ENCODE measurements around the gene GTPBP10.
"Not testable (repeated sequence)": the region's sequence is repeated elsewhere in the genome, so short reads cannot be mapped to it uniquely, and the experiment has no call there.

The GTPBP10 gene

GRCh38 chr7:90320014-90320413 is 26.5 kb upstream of the GTPBP10 start:
- no peak overlapping the region for H3K4me3 ChIP-seq
- TF ChIP-seq POLR2AphosphoS5 (IDR thresholded peaks at IDR 0.05; ENCODE audit: borderline replicate concordance, low read depth, low read length) (no peak), EZH2 (IDR thresholded peaks at IDR 0.05) (no peak), FOXP2 (optimal IDR thresholded peaks at IDR 0.05; ENCODE audit: control extremely low read depth, extremely low read length, insufficient read depth) (no peak)
- no peak for DNase-seq (ENCODE audit: low read depth, low spot score)
- no peak overlapping the region for H3K27ac ChIP-seq
- H3K9me3 ChIP-seq (ENCODE audit: low read depth, low read length) = no peaks in the 10 kb centered on the region
- H3K9ac ChIP-seq (ENCODE audit: insufficient read length) = no peak overlapping the region
- H3K36me3 ChIP-seq (ENCODE audit: insufficient read depth, low read length) = no peaks in the 10 kb centered on the region

GRCh38 chr7:90320418-90320800 is 26.1 kb upstream of the GTPBP10 start:
- no peaks in the 10 kb centered on the region for H3K36me3 ChIP-seq (ENCODE audit: insufficient read depth, low read length)
- no peak overlapping the region for H3K9ac ChIP-seq (ENCODE audit: insufficient read length)
- no peak for DNase-seq (ENCODE audit: low read depth, low spot score)
- H3K9me3 ChIP-seq (ENCODE audit: low read depth, low read length) = no peaks in the 10 kb centered on the region
- H3K4me3 ChIP-seq = no peak overlapping the region
- no peak overlapping the region for H3K27ac ChIP-seq
- TF ChIP-seq POLR2AphosphoS5 (IDR thresholded peaks at IDR 0.05; ENCODE audit: borderline replicate concordance, low read depth, low read length) (no peak), FOXP2 (optimal IDR thresholded peaks at IDR 0.05; ENCODE audit: control extremely low read depth, extremely low read length, insufficient read depth) (no peak), EZH2 (IDR thresholded peaks at IDR 0.05) (no peak)

- H3K9ac ChIP-seq (ENCODE audit: insufficient read length) = no peak within 1 kb of the TSS
- TF ChIP-seq FOXP2 (optimal IDR thresholded peaks at IDR 0.05; ENCODE audit: control extremely low read depth, extremely low read length, insufficient read depth) (no peak), POLR2AphosphoS5 (IDR thresholded peaks at IDR 0.05; ENCODE audit: borderline replicate concordance, low read depth, low read length) (no peak), EZH2 (IDR thresholded peaks at IDR 0.05) (no peak)
- no peak for DNase-seq (ENCODE audit: low read depth, low spot score)
- no peaks in the 10 kb centered on the region for H3K9me3 ChIP-seq (ENCODE audit: low read depth, low read length)
- no peak within 1 kb of the TSS for H3K27ac ChIP-seq
- no peak within 1 kb of the TSS for H3K4me3 ChIP-seq
- no peaks in the 10 kb centered on the region for H3K36me3 ChIP-seq (ENCODE audit: insufficient read depth, low read length)
Measured at GRCh38 chr7:90320801-90321494, 25.6 kb upstream of the GTPBP10 start, which contains the start of gene FAM237B. Gene FAM237B (minus strand): TSS chr7:90321304. CDS start chr7:90319748, 1,556 bp downstream.

- no peak overlapping the region for H3K9ac ChIP-seq (ENCODE audit: insufficient read length)
- DNase-seq (ENCODE audit: low read depth, low spot score) = no peak
- H3K27ac ChIP-seq = no peak overlapping the region
- H3K4me3 ChIP-seq = no peak overlapping the region
- H3K9me3 ChIP-seq (ENCODE audit: low read depth, low read length) = no peaks in the 10 kb centered on the region
- no peaks in the 10 kb centered on the region for H3K36me3 ChIP-seq (ENCODE audit: insufficient read depth, low read length)
- TF ChIP-seq EZH2 (IDR thresholded peaks at IDR 0.05) (no peak), POLR2AphosphoS5 (IDR thresholded peaks at IDR 0.05; ENCODE audit: borderline replicate concordance, low read depth, low read length) (no peak), FOXP2 (optimal IDR thresholded peaks at IDR 0.05; ENCODE audit: control extremely low read depth, extremely low read length, insufficient read depth) (no peak)
Measured at GRCh38 chr7:90322837-90323236, 23.7 kb upstream of the GTPBP10 start.

GRCh38 chr7:90326500-90326899 is 20.0 kb upstream of the GTPBP10 start:
- no peaks in the 10 kb centered on the region for H3K9me3 ChIP-seq (ENCODE audit: low read depth, low read length)
- H3K4me3 ChIP-seq = no peak overlapping the region
- H3K27ac ChIP-seq = no peak overlapping the region
- H3K9ac ChIP-seq (ENCODE audit: insufficient read length) = no peak overlapping the region
- no peak for DNase-seq (ENCODE audit: low read depth, low spot score)
- TF ChIP-seq EZH2 (IDR thresholded peaks at IDR 0.05) (no peak), POLR2AphosphoS5 (IDR thresholded peaks at IDR 0.05; ENCODE audit: borderline replicate concordance, low read depth, low read length) (no peak), FOXP2 (optimal IDR thresholded peaks at IDR 0.05; ENCODE audit: control extremely low read depth, extremely low read length, insufficient read depth) (no peak)
- H3K36me3 ChIP-seq (ENCODE audit: insufficient read depth, low read length) = no peaks in the 10 kb centered on the region

- H3K4me3 ChIP-seq = no peak overlapping the region
- no peaks in the 10 kb centered on the region for H3K36me3 ChIP-seq (ENCODE audit: insufficient read depth, low read length)
- DNase-seq (ENCODE audit: low read depth, low spot score) = no peak
- H3K27ac ChIP-seq = no peak overlapping the region
- H3K9ac ChIP-seq (ENCODE audit: insufficient read length) = no peak overlapping the region
- TF ChIP-seq FOXP2 (optimal IDR thresholded peaks at IDR 0.05; ENCODE audit: control extremely low read depth, extremely low read length, insufficient read depth) (no peak), EZH2 (IDR thresholded peaks at IDR 0.05) (no peak), POLR2AphosphoS5 (IDR thresholded peaks at IDR 0.05; ENCODE audit: borderline replicate concordance, low read depth, low read length) (no peak)
- H3K9me3 ChIP-seq (ENCODE audit: low read depth, low read length) = no peaks in the 10 kb centered on the region
Measured at GRCh38 chr7:90334193-90334843, 12.2 kb upstream of the GTPBP10 start.

GRCh38 chr7:90334926-90335325 is 11.6 kb upstream of the GTPBP10 start:
- H3K36me3 ChIP-seq (ENCODE audit: insufficient read depth, low read length); H3K27ac ChIP-seq; DNase-seq (ENCODE audit: low read depth, low spot score); H3K4me3 ChIP-seq; H3K9ac ChIP-seq (ENCODE audit: insufficient read length); H3K9me3 ChIP-seq (ENCODE audit: low read depth, low read length): not testable (repeated sequence)

- Histone ChIP-seq H3K27ac (no peak overlapping the region), H3K4me3 (no peak overlapping the region), H3K36me3 (ENCODE audit: insufficient read depth, low read length) (no peaks in the 10 kb centered on the region), H3K9ac (ENCODE audit: insufficient read length) (no peak overlapping the region), H3K9me3 (ENCODE audit: low read depth, low read length) (no peaks in the 10 kb centered on the region)
- TF ChIP-seq EZH2 (IDR thresholded peaks at IDR 0.05) (no peak), FOXP2 (optimal IDR thresholded peaks at IDR 0.05; ENCODE audit: control extremely low read depth, extremely low read length, insufficient read depth) (no peak), POLR2AphosphoS5 (IDR thresholded peaks at IDR 0.05; ENCODE audit: borderline replicate concordance, low read depth, low read length) (no peak)
- no peak for DNase-seq (ENCODE audit: low read depth, low spot score)
Measured at GRCh38 chr7:90337106-90337505, 9.4 kb upstream of the GTPBP10 start.

Data from SK-N-MC (cell line).